SK-N-MC (cell line): ENCODE data around the gene TEX9.

Source experiments
- DNase-seq: peaks from one replicate; pipeline ENCODE4 v3.0.0-alpha.2; 2011; ENCODE audit warnings: low read depth, low spot score
- H3K27ac ChIP-seq: fragments of 200-600 bp; sonication (generic); 2 replicates; pipeline ENCODE4 v1.5.1; 2016; ENCODE audit warnings: mixed run types
- H3K36me3 ChIP-seq: fragments of 200-600 bp; sonication (generic); 2 replicates; pipeline ENCODE4 v1.6.1; 2017; ENCODE audit warnings: antibody characterized with exemption, low read length, mixed read lengths; ENCODE audit not compliant: insufficient read depth
- H3K4me3 ChIP-seq: fragments of 200-600 bp; sonication (generic); 2 replicates; pipeline ENCODE4 v1.5.1; 2016
- H3K9ac ChIP-seq: fragments of 200-600 bp; sonication (generic); 2 replicates; pipeline ENCODE4 v1.8.0; 2017; ENCODE audit warnings: mixed run types, mixed read lengths; ENCODE audit not compliant: insufficient read length
- H3K9me3 ChIP-seq: fragments of 200-600 bp; sonication (generic); 2 replicates; pipeline ENCODE4 v1.6.1; 2017; ENCODE audit warnings: low read depth, mild to moderate bottlenecking, antibody characterized with exemption, low read length, moderate library complexity, mixed read lengths
- EZH2 ChIP-seq: fragments of 200-600 bp; sonication (generic); IDR thresholded peaks from one replicate; pipeline ENCODE4 v1.6.1; 2017; ENCODE audit warnings: antibody characterized with exemption
- FOXP2 ChIP-seq: optimal IDR thresholded peaks from 2 replicates; pipeline ENCODE3; 2011; ENCODE audit warnings: mild to moderate bottlenecking, moderate library complexity; ENCODE audit not compliant: insufficient read depth; ENCODE audit errors: extremely low read length, control extremely low read depth
- POLR2AphosphoS5 ChIP-seq: IDR thresholded peaks from 2 replicates; pipeline ENCODE4 v1.6.1; 2012; ENCODE audit warnings: mild to moderate bottlenecking, low read depth, low read length, borderline replicate concordance

Gene TEX9

GRCh38 chr15:56442354-56442753, 77.1 kb downstream of the TEX9 start:
- DNase-seq: no peak
- H3K9me3 ChIP-seq: no peaks in the 10 kb centered on the region
- no peak overlapping the region for H3K4me3 ChIP-seq
- H3K9ac ChIP-seq: no peak overlapping the region
- no peak overlapping the region for H3K27ac ChIP-seq
- peaks cover 7% of the 10 kb centered on the region; the same call in 1 of the 2 replicates for H3K36me3 ChIP-seq
- TF ChIP-seq POLR2AphosphoS5: no peak

DNA sequence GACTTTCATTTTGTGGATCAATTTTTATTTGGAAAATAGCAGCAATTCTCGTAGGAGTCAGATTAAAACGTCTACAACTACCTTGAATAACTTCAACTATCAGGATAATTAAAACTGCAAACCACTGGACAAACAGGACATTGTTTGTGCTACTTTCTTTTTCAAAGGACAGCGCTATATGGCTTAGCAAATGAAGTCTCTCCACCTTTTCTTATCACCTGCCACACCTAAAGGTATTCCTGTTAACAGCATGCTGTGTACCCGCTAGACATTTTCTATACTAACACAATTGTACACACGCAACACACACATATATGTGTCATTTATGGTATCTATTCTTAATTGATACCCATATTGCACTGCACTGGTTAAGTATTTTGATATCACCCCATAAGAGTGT, 80.5 kb downstream of the TEX9 start:
- Histone ChIP-seq H3K9me3 (no peaks in the 10 kb centered on the region), H3K9ac (no peak overlapping the region), H3K36me3 (peaks cover 7% of the 10 kb centered on the region; the same call in 1 of the 2 replicates), H3K4me3 (no peak overlapping the region), H3K27ac (no peak overlapping the region)
- DNase-seq: no peak
- TF ChIP-seq EZH2: no peak
- no peak for TF ChIP-seq FOXP2

DNA sequence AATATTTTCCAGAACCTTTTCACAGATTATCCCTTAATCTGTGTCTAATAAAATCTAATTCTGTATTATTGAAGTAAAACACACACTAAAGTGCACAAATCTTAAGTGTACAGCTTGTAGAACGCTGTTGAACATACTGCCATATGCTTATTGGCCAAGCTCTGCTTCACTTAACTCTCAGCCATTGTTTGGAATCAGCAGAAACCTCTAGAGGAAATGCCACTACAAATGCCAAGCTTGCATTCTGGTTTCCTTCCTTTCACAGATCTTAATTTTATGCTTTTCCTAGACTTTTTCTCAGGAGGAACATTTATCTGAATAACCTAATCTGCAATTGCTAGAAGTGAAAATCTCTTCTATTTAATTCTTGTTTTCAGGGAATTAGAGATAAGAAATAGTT, 89.6 kb downstream of the TEX9 start:
- TF ChIP-seq POLR2AphosphoS5: no peak
- TF ChIP-seq EZH2: no peak
- no peak for TF ChIP-seq FOXP2
- peak overlapping the region; percentile 2 for H3K9ac ChIP-seq
- H3K27ac ChIP-seq: peak overlapping the region; percentile 74
- H3K36me3 ChIP-seq: peaks cover 5% of the 10 kb centered on the region; the same call in 1 of the 2 replicates
- peak; percentile 60 for DNase-seq
- H3K4me3 ChIP-seq: peak overlapping the region; percentile 41
- no peaks in the 10 kb centered on the region; the same call in 1 of the 2 replicates for H3K9me3 ChIP-seq

- TF ChIP-seq FOXP2: no peak
- no peak for TF ChIP-seq POLR2AphosphoS5
- TF ChIP-seq EZH2: no peak
- no peak overlapping the region for H3K9ac ChIP-seq
- H3K36me3 ChIP-seq: peaks cover 5% of the 10 kb centered on the region; the same call in 1 of the 2 replicates
- no peak for DNase-seq
- no peak overlapping the region for H3K27ac ChIP-seq
- H3K4me3 ChIP-seq: no peak overlapping the region
- H3K9me3 ChIP-seq: no peaks in the 10 kb centered on the region; the same call in 1 of the 2 replicates
Observed at GRCh38 chr15:56456229-56456628, 91.0 kb downstream of the TEX9 start.

- Histone ChIP-seq H3K9me3 (no peaks in the 10 kb centered on the region; the same call in 1 of the 2 replicates), H3K9ac (no peak overlapping the region), H3K27ac (no peak overlapping the region), H3K36me3 (peaks cover 5% of the 10 kb centered on the region; the same call in 1 of the 2 replicates), H3K4me3 (no peak overlapping the region)
- no peak for DNase-seq
- TF ChIP-seq POLR2AphosphoS5 (no peak), FOXP2 (no peak), EZH2 (no peak)
Observed at GRCh38 chr15:56459096-56459495, 93.9 kb downstream of the TEX9 start.

DNA sequence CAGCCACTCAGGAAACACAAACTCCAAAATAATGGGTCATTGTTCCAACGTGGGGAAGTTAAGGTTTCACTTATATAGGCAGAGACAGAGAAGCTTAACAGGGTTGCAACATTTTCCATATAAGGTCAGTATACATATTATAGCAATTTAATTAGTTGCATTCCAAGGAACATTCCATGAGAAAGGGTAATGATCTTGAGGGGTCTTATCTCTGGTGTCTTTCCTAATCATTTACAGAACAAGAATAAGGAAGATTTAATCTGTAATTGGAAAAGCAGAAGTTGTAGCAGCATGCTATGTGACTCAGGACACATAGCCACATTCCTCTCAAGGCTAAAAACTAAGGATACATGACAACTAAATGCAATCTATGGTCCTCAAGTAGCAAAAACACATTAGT, 94.8 kb downstream of the TEX9 start:
- TF ChIP-seq FOXP2 (no peak), POLR2AphosphoS5 (no peak), EZH2 (no peak)
- Histone ChIP-seq H3K36me3 (peaks cover 5% of the 10 kb centered on the region; the same call in 1 of the 2 replicates), H3K4me3 (no peak overlapping the region), H3K9me3 (no peaks in the 10 kb centered on the region; the same call in 1 of the 2 replicates), H3K9ac (no peak overlapping the region), H3K27ac (peak overlapping the region; percentile 52)
- no peak for DNase-seq

- no peaks in the 10 kb centered on the region; the same call in 1 of the 2 replicates for H3K9me3 ChIP-seq
- DNase-seq: no peak
- TF ChIP-seq EZH2 (no peak), FOXP2 (no peak), POLR2AphosphoS5 (no peak)
- no peak overlapping the region for H3K9ac ChIP-seq
- H3K36me3 ChIP-seq: peaks cover 5% of the 10 kb centered on the region; the same call in 1 of the 2 replicates
- H3K27ac ChIP-seq: no peak overlapping the region
- H3K4me3 ChIP-seq: no peak overlapping the region
Observed at GRCh38 chr15:56460947-56461346, 95.7 kb downstream of the TEX9 start.

DNA sequence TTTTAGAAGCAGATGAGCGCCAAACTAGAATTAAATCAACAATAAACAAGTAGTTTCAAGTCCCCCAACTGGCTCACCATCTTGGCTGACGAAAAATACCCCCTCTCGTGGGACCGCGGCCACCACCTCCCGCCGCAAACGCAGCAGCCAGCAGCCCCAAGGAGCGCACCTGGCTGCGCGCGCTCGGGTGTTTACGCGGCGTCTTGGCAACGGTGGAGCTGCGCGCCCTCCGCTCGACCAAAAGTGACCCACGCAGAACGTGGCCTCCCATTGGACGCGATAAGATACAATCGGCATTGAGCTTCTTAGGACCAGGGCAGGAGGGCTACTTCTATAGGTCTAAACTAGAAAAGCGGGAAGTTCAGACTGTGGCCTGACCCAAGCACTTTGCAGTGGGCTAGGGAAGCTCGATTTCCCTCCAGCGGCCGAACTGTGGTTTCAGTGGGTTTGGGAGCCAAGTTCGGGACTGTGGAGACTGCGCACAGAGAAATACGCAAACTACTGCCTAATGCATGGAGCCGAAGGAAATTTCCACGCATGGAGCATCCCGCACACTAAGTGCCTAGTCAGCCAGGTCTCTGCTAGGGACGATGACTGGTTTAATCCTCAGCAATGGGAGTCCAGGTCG, 99.8 kb downstream of the TEX9 start, which contains the start of gene MNS1:
MNS1 (minus strand) TSS at position 245 of the 628 bp plus-strand sequence; CDS start at position 80, 165 bp downstream.
- no peak within 1 kb of the TSS for H3K27ac ChIP-seq
- peak within 1 kb of the TSS; percentile 54 for H3K9ac ChIP-seq
- TF ChIP-seq EZH2 (no peak), POLR2AphosphoS5 (peak; percentile 51; the same call in 1 of the 2 replicates), FOXP2 (no peak)
- no peaks in the 10 kb centered on the region for H3K9me3 ChIP-seq
- H3K36me3 ChIP-seq: no peaks in the 10 kb centered on the region
- no peak for DNase-seq
- H3K4me3 ChIP-seq: peak within 1 kb of the TSS; percentile 76

GRCh38 chr15:56467616-56468015, 102.4 kb downstream of the TEX9 start:
- DNase-seq: no peak
- Histone ChIP-seq H3K4me3 (no peak overlapping the region), H3K9ac (no peak overlapping the region), H3K27ac (no peak overlapping the region), H3K36me3 (no peaks in the 10 kb centered on the region), H3K9me3 (no peaks in the 10 kb centered on the region)
- no peak for TF ChIP-seq EZH2
- TF ChIP-seq POLR2AphosphoS5: no peak
- TF ChIP-seq FOXP2: no peak
